CD4-positive, alpha-beta T cell treated with Interleukin-15 for 4 hours (primary cell): ENCODE measurements around the gene RRP15.

Experiments used
- DNase-seq: peaks from one replicate; pipeline ENCODE4 v3.0.0-alpha.2; 2020; ENCODE audit warnings: low spot score

RRP15 gene, protein sequence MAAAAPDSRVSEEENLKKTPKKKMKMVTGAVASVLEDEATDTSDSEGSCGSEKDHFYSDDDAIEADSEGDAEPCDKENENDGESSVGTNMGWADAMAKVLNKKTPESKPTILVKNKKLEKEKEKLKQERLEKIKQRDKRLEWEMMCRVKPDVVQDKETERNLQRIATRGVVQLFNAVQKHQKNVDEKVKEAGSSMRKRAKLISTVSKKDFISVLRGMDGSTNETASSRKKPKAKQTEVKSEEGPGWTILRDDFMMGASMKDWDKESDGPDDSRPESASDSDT

GRCh38 chr1:218284917-218285635 is at the start of gene RRP15:
Gene RRP15 (plus strand): TSS chr1:218285293. CDS start chr1:218285317, 24 bp downstream.
- DNase-seq = peak; percentile 86

DNA sequence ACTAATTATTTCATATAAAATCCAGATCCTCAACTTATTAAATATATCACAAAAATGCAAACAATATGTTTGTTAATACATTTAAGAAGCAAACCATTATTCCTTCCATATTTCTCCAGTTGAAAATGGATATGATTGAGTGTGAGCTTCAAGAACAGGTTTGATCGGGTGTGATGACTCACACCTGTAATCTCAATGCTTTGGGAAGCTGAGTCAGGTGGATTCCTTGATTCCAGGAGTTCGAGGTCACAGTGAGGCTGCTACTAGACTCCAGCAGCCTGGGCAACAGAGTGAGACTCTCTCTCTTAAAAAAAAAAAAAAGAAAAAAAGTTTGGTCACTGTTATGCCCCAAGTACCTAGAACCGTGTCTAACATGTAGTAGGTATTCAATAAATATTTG is 42.9 kb upstream of the RRP15 start:
- DNase-seq = no peak

GRCh38 chr1:218247339-218247738 is 37.8 kb upstream of the RRP15 start:
- no peak for DNase-seq

DNA sequence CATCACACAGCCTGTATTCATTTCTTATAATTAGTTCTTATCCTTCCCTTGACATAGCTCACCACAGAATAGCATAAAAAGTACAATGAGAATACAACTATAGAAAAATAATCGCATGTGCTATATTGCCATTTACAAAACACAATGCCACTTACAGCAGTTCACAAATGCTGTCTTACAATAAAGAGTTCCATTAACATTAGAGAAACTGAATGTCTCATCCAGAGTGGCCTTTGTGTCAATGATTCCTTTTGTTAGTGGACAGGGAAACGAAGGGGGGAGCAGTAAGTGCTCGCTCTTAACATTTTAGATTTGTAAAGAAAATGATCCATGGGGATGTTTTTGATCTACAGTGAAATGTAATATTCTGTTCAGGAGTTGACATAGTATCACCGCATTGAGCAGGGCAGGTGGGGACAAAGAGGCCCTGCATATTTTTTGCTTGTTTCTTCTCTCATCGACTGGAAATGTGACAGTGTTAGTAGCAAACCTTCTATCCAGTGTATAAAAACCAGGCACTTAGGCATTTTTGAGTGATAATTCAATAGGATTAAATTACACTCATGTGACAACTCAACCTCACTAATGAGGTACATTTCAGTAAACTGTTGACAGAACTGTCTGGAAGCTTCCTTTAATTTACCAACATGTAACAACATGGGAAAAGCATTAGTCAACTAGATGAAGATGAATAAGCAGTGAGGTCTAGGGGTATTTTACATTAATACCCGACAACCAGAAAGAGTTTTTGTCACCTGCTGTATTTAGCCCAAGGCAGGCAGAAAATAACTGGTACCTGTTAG is 35.6 kb upstream of the RRP15 start:
- no peak for DNase-seq

DNA sequence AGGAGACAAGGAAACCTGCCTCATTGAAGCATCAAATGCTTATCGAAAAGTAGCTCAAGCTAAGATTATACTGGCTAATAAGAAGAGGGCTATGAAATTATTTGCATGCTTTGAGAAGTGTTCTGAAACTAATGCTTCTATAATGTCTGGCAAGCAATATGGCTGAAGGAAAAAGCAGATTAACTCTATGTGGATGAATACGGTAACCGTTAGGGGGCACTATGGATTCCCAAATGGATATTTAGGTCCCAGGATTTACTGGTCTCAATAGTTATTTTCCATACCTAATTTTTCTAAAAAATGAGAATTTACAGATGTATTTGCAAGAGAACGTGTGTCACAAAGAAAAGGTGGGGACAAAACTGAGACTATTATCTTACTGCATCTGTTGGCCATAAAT is 34.6 kb upstream of the RRP15 start:
- no peak for DNase-seq

- DNase-seq = no peak
These were observed 30.7 kb upstream of the RRP15 start for GRCh38 chr1:218254296-218254946.

DNA sequence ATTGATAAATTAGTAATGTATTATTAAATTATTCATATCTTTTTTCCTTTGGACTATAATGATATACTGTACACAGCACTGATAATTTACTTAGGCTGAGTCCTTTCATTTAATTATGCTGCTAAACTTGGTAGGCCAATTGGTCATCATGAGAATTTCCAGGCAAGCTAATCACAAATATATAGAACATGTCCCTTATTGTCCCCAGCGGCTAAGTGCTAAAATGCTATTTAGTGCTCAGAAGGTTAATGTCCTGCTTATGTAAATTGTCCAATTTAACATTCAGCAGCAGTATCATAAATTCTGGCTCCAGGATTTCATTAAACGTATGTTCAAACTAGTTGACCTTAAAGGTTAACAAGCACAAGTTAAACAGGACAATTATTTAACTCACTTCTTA is 30.0 kb upstream of the RRP15 start:
- DNase-seq = no peak

- DNase-seq = no peak
These were observed 27.7 kb upstream of the RRP15 start for GRCh38 chr1:218257371-218257770.

DNA sequence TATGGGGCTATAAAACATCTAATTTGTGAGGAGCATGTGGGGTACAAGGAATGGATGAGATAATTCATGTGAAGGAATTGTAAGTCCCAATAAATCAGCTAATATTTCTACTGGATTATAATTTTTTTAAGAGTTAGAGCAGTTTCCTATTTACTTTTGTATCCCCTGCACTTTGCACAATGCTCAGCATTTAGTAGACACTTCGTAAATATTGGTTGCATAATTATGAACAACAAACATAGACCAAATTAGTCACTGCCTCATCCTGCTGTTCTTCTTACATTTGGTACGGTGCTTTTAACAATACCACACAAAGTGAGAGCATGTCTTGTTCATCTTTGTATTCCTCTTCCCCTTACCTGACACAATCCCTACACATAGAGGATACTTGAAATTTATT is 27.1 kb upstream of the RRP15 start:
- no peak for DNase-seq

DNA sequence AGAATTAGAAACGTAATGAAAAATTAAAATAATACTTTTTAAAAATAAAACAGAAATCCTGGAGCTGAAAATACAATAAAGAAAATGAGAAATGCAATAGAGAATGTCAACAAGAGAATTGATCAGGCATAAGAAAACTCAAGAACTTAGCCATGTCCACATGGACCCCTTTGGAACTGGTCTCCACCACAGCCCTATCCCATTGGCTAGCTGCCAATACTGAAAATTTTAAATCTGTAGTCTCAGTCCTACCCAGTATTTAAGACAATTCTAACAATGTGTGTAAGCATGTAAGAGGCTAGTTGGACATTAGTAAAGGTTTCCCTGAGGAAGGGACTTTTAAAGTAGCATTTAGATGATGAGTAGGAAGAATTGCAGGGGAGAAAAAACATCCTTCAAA is 25.8 kb upstream of the RRP15 start:
- DNase-seq = no peak

- no peak for DNase-seq
These were observed 25.3 kb upstream of the RRP15 start for GRCh38 chr1:218259800-218260199.

DNA sequence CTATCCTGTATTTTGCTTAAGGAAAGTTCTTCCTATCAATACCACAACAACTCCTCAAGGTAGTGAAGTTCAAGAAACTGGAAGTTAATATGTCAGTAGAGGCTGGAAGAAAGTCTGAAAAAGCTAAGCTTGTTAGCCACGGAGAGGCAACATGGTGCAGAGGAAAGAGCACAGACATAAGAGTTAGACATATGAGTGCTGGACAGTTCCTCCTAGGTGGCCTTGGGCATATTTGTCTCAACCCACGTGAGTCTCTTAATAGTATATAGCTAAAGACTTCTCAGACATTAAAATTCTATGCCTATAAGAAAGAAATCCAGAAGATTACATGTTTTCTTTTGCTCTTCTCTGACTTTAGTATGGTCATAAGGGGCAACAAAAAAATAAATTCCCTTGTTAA is 22.8 kb upstream of the RRP15 start:
- no peak for DNase-seq

DNA sequence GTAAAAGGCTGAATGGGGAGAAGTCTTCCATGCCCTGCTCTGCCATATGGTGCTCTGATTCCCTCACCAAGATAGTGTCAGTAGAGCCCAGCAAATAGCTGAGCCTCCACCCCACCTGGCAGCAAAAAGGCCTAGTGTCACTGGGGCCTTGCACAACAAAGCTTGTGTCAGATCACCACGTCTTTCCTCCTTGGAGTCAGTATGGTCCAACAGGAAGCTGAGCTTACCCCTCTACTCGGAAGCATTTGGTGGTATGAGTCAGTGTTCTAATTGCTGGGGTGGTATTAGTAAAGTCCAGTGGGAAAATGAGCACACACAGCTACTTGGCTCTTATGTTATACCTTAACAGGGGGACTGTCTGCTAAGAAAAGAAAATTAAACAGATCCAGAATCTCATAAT is 18.7 kb upstream of the RRP15 start:
- DNase-seq = no peak

DNA sequence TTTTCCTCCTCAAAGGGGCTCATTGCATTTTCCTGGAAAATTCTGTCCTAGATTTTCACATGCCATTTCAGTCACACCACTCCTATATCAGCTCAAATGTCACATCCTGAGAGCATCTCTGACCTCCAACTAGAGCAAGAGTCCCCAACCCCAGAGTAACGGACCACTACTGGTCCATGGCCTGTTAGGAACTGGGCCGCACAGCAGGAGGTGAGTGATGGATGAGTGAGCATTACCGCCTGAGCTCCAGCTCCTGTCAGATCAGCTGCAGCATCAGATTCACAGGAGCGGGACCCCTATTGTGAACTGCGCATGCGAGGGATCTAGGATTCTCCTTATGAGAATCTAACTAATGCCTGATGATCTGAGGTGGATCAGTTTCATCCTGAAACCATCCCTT is 12.7 kb upstream of the RRP15 start:
- DNase-seq = no peak

DNA sequence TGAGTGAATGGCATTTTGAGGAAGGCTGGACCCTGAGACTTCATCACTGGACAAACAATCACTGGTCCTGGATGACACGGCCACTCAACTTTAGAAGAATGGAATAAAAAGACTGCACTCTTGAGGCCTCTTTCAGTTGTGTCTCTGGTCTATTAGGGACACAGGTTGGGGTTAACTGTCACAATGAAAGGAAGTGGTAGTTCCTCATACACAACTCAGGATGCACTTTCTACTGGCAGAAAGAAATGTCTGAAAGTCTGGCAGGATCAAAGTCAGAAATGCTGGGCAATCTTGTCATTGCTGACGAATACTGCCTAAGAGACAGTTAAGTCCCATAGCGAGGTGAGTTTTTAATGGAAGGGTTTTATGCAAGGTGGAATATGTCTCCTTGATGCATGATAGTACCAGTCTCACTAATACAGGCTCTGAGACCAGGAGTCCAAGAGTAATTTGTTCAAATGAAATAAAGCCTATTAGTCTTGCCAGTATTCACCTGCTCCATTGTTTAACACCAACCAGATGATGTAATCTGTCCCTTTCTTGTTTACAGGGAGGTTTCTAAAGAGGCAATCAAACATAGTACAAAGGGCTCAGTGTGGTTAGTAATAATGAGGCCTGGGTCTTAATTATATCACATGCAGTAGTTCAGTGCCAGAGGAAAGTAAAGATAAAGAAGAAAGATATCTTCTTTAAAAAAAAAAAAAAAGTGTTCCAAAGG is 11.2 kb upstream of the RRP15 start:
- no peak for DNase-seq

DNA sequence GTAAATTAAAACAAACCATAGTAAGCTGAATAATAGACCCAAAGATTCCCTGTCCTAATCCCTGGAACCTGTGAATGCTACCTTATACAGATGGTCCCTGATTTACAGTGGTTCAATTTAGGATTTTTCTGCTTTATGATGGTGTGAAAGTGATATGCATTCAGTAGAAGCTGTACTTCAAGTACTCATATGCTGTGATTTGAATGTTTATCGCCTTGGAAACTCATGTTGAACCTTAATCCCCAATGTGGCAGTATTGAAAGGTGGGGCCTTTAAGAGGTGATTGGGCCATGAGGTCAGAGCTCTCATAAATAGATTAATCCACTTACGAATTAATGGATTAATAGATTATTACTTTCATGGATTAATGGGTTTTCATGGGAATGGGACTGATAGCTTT is 10.6 kb upstream of the RRP15 start:
- no peak for DNase-seq

GRCh38 chr1:218275823-218276222 is 9.3 kb upstream of the RRP15 start:
- no peak for DNase-seq

DNA sequence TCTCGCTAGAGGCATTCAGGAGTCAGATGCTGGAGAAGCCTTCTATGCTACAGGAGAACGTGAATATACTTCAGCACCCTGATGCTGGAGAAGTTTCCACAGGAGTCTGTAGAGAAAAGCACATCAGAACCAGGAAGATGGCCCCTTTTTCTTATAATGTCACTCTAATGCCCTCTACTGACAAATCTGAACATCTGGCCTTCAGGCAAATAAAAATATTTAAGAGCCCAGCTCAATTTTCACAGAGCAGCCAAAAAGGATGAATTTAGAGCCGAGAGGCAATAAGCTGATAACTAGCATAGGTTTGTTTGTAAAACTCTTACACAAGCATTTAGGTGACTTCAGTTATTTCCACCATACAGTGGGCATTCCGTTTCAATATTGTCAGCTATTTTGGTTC is 3.8 kb upstream of the RRP15 start:
- DNase-seq = no peak

- DNase-seq = no peak
These were observed 646 bp upstream of the RRP15 start for GRCh38 chr1:218284377-218284916.

- DNase-seq = no peak
These were observed 7.4 kb downstream of the RRP15 start for GRCh38 chr1:218292515-218292914.

- no peak for DNase-seq
These were observed 9.5 kb downstream of the RRP15 start for GRCh38 chr1:218294546-218294945.

- no peak for DNase-seq
These were observed 11.1 kb downstream of the RRP15 start for GRCh38 chr1:218296162-218296561.
